Measurements from ENCODE around the gene ANXA11. TPM values are rescaled to one million over a fixed set of nuclear protein-coding genes. Genes with fewer than 3 reads are reported as not detected.

The ANXA11 gene
- total RNA-seq, 2 experiments from 2014 or later = 153 to 159 TPM

- ChIA-PET CTCF (no interaction called here), POLR2A (no interaction called here)
- Histone ChIP-seq H3K27me3 (ENCODE audit: control insufficient read depth in 1 of 2, insufficient read depth in 2 of 2, low read length in 2 of 2) (no peaks in the 10 kb centered on the region), H3K36me3 (ENCODE audit: insufficient read depth, low read length) (peaks cover 93% of the 10 kb centered on the region), H3K4me3 (ENCODE audit: low read length) (no peak overlapping the region), H3K27ac (ENCODE audit: low read depth in 1 of 2, low read length in 2 of 2) (no peak overlapping the region), H3K9me3 (ENCODE audit: control insufficient read depth in 1 of 2, insufficient read depth in 1 of 2, low read length in 2 of 2) (peaks cover 0 to 5% of the 10 kb centered on the region in 2 experiments), H3K4me1 (ENCODE audit: insufficient read depth, low read length) (no peaks in the 10 kb centered on the region)
- Mint-ChIP-seq H3K27ac (peak overlapping the region; percentile 55), H3K36me3 (ENCODE audit: low read depth) (peaks cover 100% of the 10 kb centered on the region), H3K9me3 (peaks cover 2% of the 10 kb centered on the region), H3K4me3 (no peak overlapping the region), H3K27me3 (no peaks in the 10 kb centered on the region), H3K4me1 (ENCODE audit: low read depth) (peaks cover 3% of the 10 kb centered on the region)
- intact Hi-C loops (cut with DNase I, micrococcal nuclease) = no loop called here
- ATAC-seq (ENCODE audit: poor library complexity) (no peak), DNase-seq (no peak)
- no peak for TF ChIP-seq CTCF (IDR thresholded peaks at IDR 0.05)
These were observed 50.2 kb downstream of the ANXA11 start for GRCh38 chr10:80154978-80155695.

GRCh38 chr10:80154626-80154977 is 50.7 kb downstream of the ANXA11 start:
- Histone ChIP-seq H3K9me3 (ENCODE audit: control insufficient read depth in 1 of 2, insufficient read depth in 1 of 2, low read length in 2 of 2) (peaks cover 0 to 9% of the 10 kb centered on the region in 2 experiments), H3K4me3 (ENCODE audit: low read length) (no peak overlapping the region), H3K36me3 (ENCODE audit: insufficient read depth, low read length) (peaks cover 89% of the 10 kb centered on the region), H3K4me1 (ENCODE audit: insufficient read depth, low read length) (no peaks in the 10 kb centered on the region), H3K27ac (ENCODE audit: low read depth in 1 of 2, low read length in 2 of 2) (no peak overlapping the region), H3K27me3 (ENCODE audit: control insufficient read depth in 1 of 2, insufficient read depth in 2 of 2, low read length in 2 of 2) (no peaks in the 10 kb centered on the region)
- intact Hi-C loops (cut with DNase I, micrococcal nuclease) = no loop called here
- Mint-ChIP-seq H3K36me3 (ENCODE audit: low read depth) (peaks cover 100% of the 10 kb centered on the region), H3K4me1 (ENCODE audit: low read depth) (peaks cover 3% of the 10 kb centered on the region), H3K4me3 (no peak overlapping the region), H3K27me3 (no peaks in the 10 kb centered on the region), H3K27ac (no peak overlapping the region), H3K9me3 (peaks cover 2% of the 10 kb centered on the region)
- no peak for ATAC-seq (ENCODE audit: poor library complexity)
- ChIA-PET POLR2A (no interaction called here), CTCF (no interaction called here)
- no peak for TF ChIP-seq CTCF (IDR thresholded peaks at IDR 0.05)
- DNase-seq = no peak

- Histone ChIP-seq H3K27me3 (ENCODE audit: control insufficient read depth in 1 of 2, insufficient read depth in 2 of 2, low read length in 2 of 2) (no peaks in the 10 kb centered on the region), H3K4me3 (ENCODE audit: low read length) (no peak overlapping the region), H3K36me3 (ENCODE audit: insufficient read depth, low read length) (peaks cover 80% of the 10 kb centered on the region), H3K9me3 (ENCODE audit: control insufficient read depth in 1 of 2, insufficient read depth in 1 of 2, low read length in 2 of 2) (peaks cover 0 to 10% of the 10 kb centered on the region in 2 experiments), H3K4me1 (ENCODE audit: insufficient read depth, low read length) (no peaks in the 10 kb centered on the region), H3K27ac (ENCODE audit: low read depth in 1 of 2, low read length in 2 of 2) (no peak overlapping the region)
- no peak for DNase-seq
- no peak for ATAC-seq (ENCODE audit: poor library complexity)
- peaks cover 100% of the 10 kb centered on the region for H3K36me3 Mint-ChIP-seq (ENCODE audit: low read depth)
- peak overlapping the region; percentile 37 for H3K27ac Mint-ChIP-seq
- H3K4me3 Mint-ChIP-seq = no peak overlapping the region
- intact Hi-C loops (cut with DNase I, micrococcal nuclease) = no loop called here
- no peaks in the 10 kb centered on the region for H3K27me3 Mint-ChIP-seq
- ChIA-PET CTCF (no interaction called here), POLR2A (interaction anchor here (0.6 to 0.9 kb wide), 2 partner anchors 13 to 19 kb away, joined by 3 to 4 read pairs; no protein-coding TSS in a partner anchor)
- no peak for TF ChIP-seq CTCF (IDR thresholded peaks at IDR 0.05)
- peaks cover 8% of the 10 kb centered on the region for H3K4me1 Mint-ChIP-seq (ENCODE audit: low read depth)
- peaks cover 4% of the 10 kb centered on the region for H3K9me3 Mint-ChIP-seq
These were observed 51.9 kb downstream of the ANXA11 start for GRCh38 chr10:80153460-80153859.

All from CD4-positive, alpha-beta T cell (primary cell).